GM21381 (cell line): ENCODE data around the gene PRKAR1A.

ENCODE experiments used
- ATAC-seq: cut with Tn5 transposase; IDR thresholded peaks from one replicate; pipeline ENCODE4 v1.9.1; 2021; ENCODE audit warnings: mild to moderate bottlenecking, moderate library complexity; ENCODE audit not compliant: unreplicated experiment

PRKAR1A gene

DNA sequence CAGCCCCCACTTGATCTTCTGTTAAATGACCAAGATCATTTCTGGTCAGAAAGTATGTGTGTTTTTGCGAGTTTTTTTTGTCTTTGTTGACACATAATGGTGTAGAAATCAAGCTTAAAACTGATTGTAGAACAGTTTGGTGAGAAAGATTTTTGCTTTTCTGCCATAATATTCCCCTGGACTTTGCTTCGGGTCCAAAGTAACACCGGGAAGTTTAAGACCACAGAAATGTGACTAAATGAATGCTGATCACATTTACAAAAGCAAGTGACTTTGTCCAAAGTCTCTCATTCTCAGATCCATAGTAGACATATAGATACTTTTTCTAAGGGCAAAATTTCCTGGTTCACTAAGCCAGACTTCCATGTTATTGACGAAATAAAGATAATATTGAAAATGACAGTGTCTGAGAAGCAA lies 86.3 kb downstream of the PRKAR1A start:
- no peak for ATAC-seq

DNA sequence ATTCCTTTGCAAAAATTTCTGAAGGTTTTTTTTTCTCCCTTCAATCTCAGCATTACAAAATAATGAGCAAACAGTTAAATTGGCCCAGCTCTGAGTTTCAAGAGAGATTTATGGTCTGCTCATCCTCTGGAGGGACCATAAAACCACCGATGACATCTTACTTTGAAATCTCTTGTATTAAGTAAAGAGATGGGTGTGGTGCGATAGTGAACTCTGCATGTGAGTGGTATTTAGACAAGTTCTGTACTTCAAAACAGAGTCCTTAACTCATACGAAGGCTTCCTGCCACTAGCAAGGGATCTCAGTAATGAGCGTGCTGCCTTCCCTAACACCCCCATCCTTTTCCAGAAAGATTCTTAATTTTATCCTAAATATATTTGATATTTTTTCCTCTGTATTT lies 86.9 kb downstream of the PRKAR1A start:
- ATAC-seq: no peak

- ATAC-seq: no peak
Measured at GRCh38 chr17:68599552-68600066, 87.4 kb downstream of the PRKAR1A start.

DNA sequence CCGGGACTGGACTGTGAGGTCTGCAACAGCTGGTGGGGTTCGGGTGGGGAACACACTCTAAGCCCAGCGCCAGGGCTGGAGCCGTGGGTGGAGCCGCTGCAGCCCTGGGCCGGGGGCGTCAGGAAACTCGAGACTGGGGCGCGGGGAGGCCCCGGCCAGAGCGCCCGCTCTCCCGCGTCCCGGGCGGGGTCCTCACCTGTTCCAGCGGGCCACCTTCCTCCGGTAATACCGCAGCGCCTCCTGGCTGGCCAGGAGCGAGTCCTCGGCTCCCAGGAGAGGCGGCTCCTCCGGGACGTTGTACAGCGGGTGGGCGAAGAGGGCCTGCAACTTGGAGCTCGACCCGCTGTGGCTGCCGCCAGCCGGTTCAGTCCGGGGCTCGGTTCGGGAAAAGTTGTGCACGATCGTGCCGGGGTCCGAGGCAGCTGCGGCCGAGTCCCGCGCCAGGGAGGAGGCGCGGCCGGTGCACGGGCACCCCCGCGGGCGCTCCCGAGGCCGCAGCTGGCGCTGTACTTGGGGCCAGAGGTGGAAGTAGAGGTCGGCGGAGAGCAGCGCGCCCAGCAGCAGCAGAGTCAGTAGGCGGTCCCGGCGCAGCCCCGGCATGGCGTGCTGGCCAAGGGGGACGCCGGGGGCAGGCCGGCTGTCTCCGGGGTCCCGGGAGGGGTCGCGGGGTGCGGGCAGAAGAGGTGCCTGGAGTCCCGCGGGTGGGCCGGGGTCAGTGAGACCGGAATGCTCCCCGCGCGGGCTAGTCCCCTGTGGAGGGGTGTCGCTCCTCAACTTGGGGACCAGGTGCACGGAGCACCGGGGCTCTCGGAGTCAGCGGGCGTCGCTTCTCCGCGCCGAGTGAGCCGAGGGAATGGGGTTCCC lies 88.1 kb downstream of the PRKAR1A start:
- ATAC-seq: no peak
